RWPE2 (cell line): ENCODE data around the gene SHOC2.

Experiments used
- ATAC-seq: fragments of 200-7000 bp; cut with Tn5 transposase; 3 replicates; pipeline ENCODE4 v1.9.1; 2021; ENCODE audit warnings: low read depth
- DNase-seq: peaks from one replicate; pipeline ENCODE4 v3.0.0-alpha.2; 2020; ENCODE audit warnings: low spot score
- H3K27ac ChIP-seq: fragments of 450-650 bp; 2 replicates; pipeline ENCODE4 v1.5.1; 2017; ENCODE audit warnings: mild to moderate bottlenecking; ENCODE audit not compliant: poor library complexity, severe bottlenecking
- H3K27me3 ChIP-seq: fragments of 250-450 bp; sonication (Bioruptor Pico); 2 replicates; pipeline ENCODE4 v1.5.1; 2021; ENCODE audit warnings: mild to moderate bottlenecking, moderate library complexity; ENCODE audit not compliant: insufficient read depth, poor library complexity, severe bottlenecking
- H3K36me3 ChIP-seq: fragments of 250-450 bp; sonication (Bioruptor Pico); 2 replicates; pipeline ENCODE4 v1.5.1; 2020; ENCODE audit warnings: low read depth, mild to moderate bottlenecking, moderate library complexity
- H3K4me1 ChIP-seq: fragments of 250-450 bp; sonication (Bioruptor Pico); 2 replicates; pipeline ENCODE4 v1.5.1; 2021; ENCODE audit warnings: mild to moderate bottlenecking, moderate library complexity; ENCODE audit not compliant: insufficient read depth, poor library complexity, severe bottlenecking
- H3K4me3 ChIP-seq: fragments of 250-450 bp; sonication (Bioruptor Pico); 2 replicates; pipeline ENCODE4 v1.5.1; 2021; ENCODE audit warnings: mild to moderate bottlenecking, moderate library complexity; ENCODE audit not compliant: severe bottlenecking
- H3K9me3 ChIP-seq: fragments of 250-450 bp; sonication (Bioruptor Pico); 2 replicates; pipeline ENCODE4 v1.5.1; 2021; ENCODE audit warnings: mild to moderate bottlenecking, moderate library complexity; ENCODE audit not compliant: severe bottlenecking
- CTCF ChIP-seq: fragments of 450-650 bp; IDR thresholded peaks from one replicate; pipeline ENCODE4 v1.5.1; 2017; ENCODE audit warnings: mild to moderate bottlenecking, moderate library complexity; ENCODE audit not compliant: poor library complexity, severe bottlenecking

SHOC2 gene

GRCh38 chr10:110881247-110881646, 38.2 kb upstream of the SHOC2 start:
- no peaks in the 10 kb centered on the region for H3K4me1 ChIP-seq
- H3K4me3 ChIP-seq = no peak overlapping the region
- no peak for DNase-seq
- ATAC-seq = no peak
- no peaks in the 10 kb centered on the region for H3K9me3 ChIP-seq
- no peaks in the 10 kb centered on the region for H3K27me3 ChIP-seq
- TF ChIP-seq CTCF = no peak
- H3K27ac ChIP-seq = no peak overlapping the region
- H3K36me3 ChIP-seq = peaks cover 87% of the 10 kb centered on the region

GRCh38 chr10:110881905-110882304, 37.5 kb upstream of the SHOC2 start:
- no peak overlapping the region for H3K4me3 ChIP-seq
- no peaks in the 10 kb centered on the region for H3K9me3 ChIP-seq
- peaks cover 87% of the 10 kb centered on the region for H3K36me3 ChIP-seq
- DNase-seq = no peak
- ATAC-seq = no peak
- H3K27me3 ChIP-seq = no peaks in the 10 kb centered on the region
- H3K27ac ChIP-seq = no peak overlapping the region
- H3K4me1 ChIP-seq = no peaks in the 10 kb centered on the region
- no peak for TF ChIP-seq CTCF

- no peaks in the 10 kb centered on the region for H3K9me3 ChIP-seq
- H3K4me1 ChIP-seq = no peaks in the 10 kb centered on the region
- H3K27ac ChIP-seq = no peak overlapping the region
- TF ChIP-seq CTCF = no peak
- ATAC-seq (0 out of 3 replicates have a peak, but pooled peaks have one; percentile 40), DNase-seq (no peak)
- no peaks in the 10 kb centered on the region for H3K27me3 ChIP-seq
- H3K36me3 ChIP-seq = peaks cover 86% of the 10 kb centered on the region
- H3K4me3 ChIP-seq = no peak overlapping the region
These were observed 35.5 kb upstream of the SHOC2 start for GRCh38 chr10:110883924-110884323.

GRCh38 chr10:110885932-110886674, 33.3 kb upstream of the SHOC2 start:
- Histone ChIP-seq H3K27ac (no peak overlapping the region), H3K4me1 (no peaks in the 10 kb centered on the region), H3K4me3 (no peak overlapping the region), H3K27me3 (no peaks in the 10 kb centered on the region), H3K36me3 (peaks cover 92% of the 10 kb centered on the region), H3K9me3 (no peaks in the 10 kb centered on the region)
- DNase-seq (no peak), ATAC-seq (no peak)
- TF ChIP-seq CTCF = no peak

GRCh38 chr10:110887560-110887959, 31.8 kb upstream of the SHOC2 start:
- DNase-seq (no peak), ATAC-seq (no peak)
- Histone ChIP-seq H3K36me3 (peaks cover 86% of the 10 kb centered on the region), H3K4me3 (no peak overlapping the region), H3K27ac (no peak overlapping the region), H3K27me3 (no peaks in the 10 kb centered on the region), H3K4me1 (no peaks in the 10 kb centered on the region), H3K9me3 (no peaks in the 10 kb centered on the region)
- TF ChIP-seq CTCF = no peak
